Pons (tissue), 1 donor: Measurements from ENCODE around the gene RFPL1.
"Not testable (repeated sequence)": the region's sequence is repeated elsewhere in the genome, so short reads cannot be mapped to it uniquely, and the experiment has no call there.

Experiments
- DNase-seq: peaks from one replicate; pipeline ENCODE4 v3.0.0-alpha.2; 2016; ENCODE audit warnings: low spot score

The RFPL1 gene

GRCh38 chr22:29478326-29479276, 40.2 kb downstream of the RFPL1 start:
- no peak for DNase-seq

- DNase-seq: no peak
Observed at GRCh38 chr22:29479417-29480261, 41.3 kb downstream of the RFPL1 start, which contains the start of gene NEFH. NEFH (plus strand) TSS chr22:29480218; CDS start chr22:29480263, 45 bp downstream.

- DNase-seq: no peak
Observed at GRCh38 chr22:29480262-29480511, 41.8 kb downstream of the RFPL1 start.

- DNase-seq: no peak
Observed at GRCh38 chr22:29480512-29481264, 42.3 kb downstream of the RFPL1 start.

GRCh38 chr22:29481265-29482000, 43.0 kb downstream of the RFPL1 start:
- DNase-seq: no peak

- DNase-seq: no peak
Observed at GRCh38 chr22:29482253-29482652, 43.9 kb downstream of the RFPL1 start.

GRCh38 chr22:29482726-29483125, 44.3 kb downstream of the RFPL1 start:
- DNase-seq: no peak

GRCh38 chr22:29483254-29483653, 44.9 kb downstream of the RFPL1 start:
- no peak for DNase-seq

- DNase-seq: no peak
Observed at GRCh38 chr22:29484642-29485041, 46.3 kb downstream of the RFPL1 start.

GRCh38 chr22:29485448-29485847, 47.1 kb downstream of the RFPL1 start:
- no peak for DNase-seq

- no peak for DNase-seq
Observed at GRCh38 chr22:29487426-29487986, 49.1 kb downstream of the RFPL1 start.

GRCh38 chr22:29489127-29489780, 50.9 kb downstream of the RFPL1 start:
- DNase-seq: not testable (repeated sequence)

GRCh38 chr22:29491012-29491411, 52.6 kb downstream of the RFPL1 start:
- no peak for DNase-seq
